ENCODE data around the gene MARK2. TPM values are rescaled to one million over a fixed set of nuclear protein-coding genes. Genes with fewer than 3 reads are reported as not detected.

The MARK2 gene
- total RNA-seq, 4 donors from 2014 or later, result 66.3 to 78.7 (median 71.8) TPM

GRCh38 chr11:63840356-63841060 is 1.6 kb downstream of the MARK2 start:
- H3K4me3 ChIP-seq, result peak overlapping the region; percentile 85
- 2% methylated on average over 13 of the region's 13 CpGs for WGBS
- H3K9me3 ChIP-seq, result no peaks in the 10 kb centered on the region
- peaks cover 72% of the 10 kb centered on the region for H3K4me1 ChIP-seq
- peak overlapping the region; percentile 92 for H3K27ac ChIP-seq
- no peaks in the 10 kb centered on the region for H3K27me3 ChIP-seq
- TF ChIP-seq POLR2A (IDR thresholded peaks at IDR 0.05) (no peak), EP300 (IDR thresholded peaks at IDR 0.05) (no peak), POLR2AphosphoS5 (IDR thresholded peaks at IDR 0.05) (no peak), CTCF (IDR thresholded peaks at IDR 0.05) (no peak)
- peaks cover 6% of the 10 kb centered on the region for H3K36me3 ChIP-seq
- DNase-seq (ENCODE audit: low spot score in 2 of 2), result no peak

GRCh38 chr11:63841554-63841953 is 2.6 kb downstream of the MARK2 start:
- WGBS, result 24% methylated on average over 3 of the region's 3 CpGs

GRCh38 chr11:63843041-63843440 is 4.1 kb downstream of the MARK2 start:
- no peaks in the 10 kb centered on the region for H3K9me3 ChIP-seq
- peak overlapping the region; percentile 62 for H3K27ac ChIP-seq
- peaks cover 6% of the 10 kb centered on the region for H3K36me3 ChIP-seq
- WGBS, result 38% methylated on average over 1 of the region's 1 CpG
- DNase-seq (ENCODE audit: low spot score in 2 of 2), result no peak
- H3K4me3 ChIP-seq, result no peak overlapping the region
- peaks cover 88% of the 10 kb centered on the region for H3K4me1 ChIP-seq
- H3K27me3 ChIP-seq, result no peaks in the 10 kb centered on the region
- TF ChIP-seq EP300 (IDR thresholded peaks at IDR 0.05) (no peak), POLR2AphosphoS5 (IDR thresholded peaks at IDR 0.05) (no peak), CTCF (IDR thresholded peaks at IDR 0.05) (no peak), POLR2A (IDR thresholded peaks at IDR 0.05) (no peak)

More at GRCh38 chr11:63841554-63841953, 2.6 kb downstream of the MARK2 start:
- peak overlapping the region; percentile 92 for H3K27ac ChIP-seq
- peaks cover 6% of the 10 kb centered on the region for H3K36me3 ChIP-seq
- TF ChIP-seq CTCF (IDR thresholded peaks at IDR 0.05) (no peak), POLR2AphosphoS5 (IDR thresholded peaks at IDR 0.05) (no peak), POLR2A (IDR thresholded peaks at IDR 0.05) (no peak), EP300 (IDR thresholded peaks at IDR 0.05) (no peak)
- H3K4me1 ChIP-seq, result peaks cover 81% of the 10 kb centered on the region
- peak overlapping the region; percentile 85 for H3K4me3 ChIP-seq
- no peak for DNase-seq (ENCODE audit: low spot score in 2 of 2)
- no peaks in the 10 kb centered on the region for H3K9me3 ChIP-seq
- H3K27me3 ChIP-seq, result no peaks in the 10 kb centered on the region

- Histone ChIP-seq H3K27me3 (no peaks in the 10 kb centered on the region), H3K27ac (peak overlapping the region; percentile 88), H3K4me1 (peaks cover 85% of the 10 kb centered on the region), H3K36me3 (peaks cover 6% of the 10 kb centered on the region), H3K4me3 (no peak overlapping the region), H3K9me3 (no peaks in the 10 kb centered on the region)
- TF ChIP-seq POLR2AphosphoS5 (IDR thresholded peaks at IDR 0.05), result no peak
- no peak for TF ChIP-seq POLR2A (IDR thresholded peaks at IDR 0.05)
- no peak for TF ChIP-seq EP300 (IDR thresholded peaks at IDR 0.05)
- no peak for TF ChIP-seq CTCF (IDR thresholded peaks at IDR 0.05)
- WGBS, result 81% methylated on average over 4 of the region's 4 CpGs
- no peak for DNase-seq (ENCODE audit: low spot score in 2 of 2)
Observed at GRCh38 chr11:63844836-63845235, 5.9 kb downstream of the MARK2 start.

- H3K4me1 ChIP-seq, result peaks cover 81% of the 10 kb centered on the region
- H3K27ac ChIP-seq, result peak overlapping the region; percentile 88
- H3K4me3 ChIP-seq, result no peak overlapping the region
- no peak for TF ChIP-seq CTCF (IDR thresholded peaks at IDR 0.05)
- no peak for TF ChIP-seq POLR2AphosphoS5 (IDR thresholded peaks at IDR 0.05)
- DNase-seq (ENCODE audit: low spot score in 2 of 2), result no peak
- H3K36me3 ChIP-seq, result peaks cover 6% of the 10 kb centered on the region
- H3K9me3 ChIP-seq, result no peaks in the 10 kb centered on the region
- no peaks in the 10 kb centered on the region for H3K27me3 ChIP-seq
- WGBS, result 47% methylated on average over 2 of the region's 2 CpGs
Observed at GRCh38 chr11:63845303-63845702, 6.4 kb downstream of the MARK2 start.
